Tongue (tissue), 2 donors: ENCODE data around the gene MOB3B. TPM values are rescaled to one million over a fixed set of nuclear protein-coding genes. Genes with fewer than 3 reads are reported as not detected.
"Not testable (repeated sequence)": the region's sequence is repeated elsewhere in the genome, so short reads cannot be mapped to it uniquely, and the experiment has no call there.

Experiments
- DNase-seq: peaks from one replicate; pipeline ENCODE4 v3.0.0-alpha.2; 2015
- total RNA-seq: library from RNA; depleted of rRNA; stranded (reverse); fragments of >200 nt; gene quantifications from one replicate; pipeline ENCODE4 v1.2.3, GENCODE V29; 2014

MOB3B gene
- total RNA-seq, 1 donor from 2014 or later: 4.2 TPM

DNA sequence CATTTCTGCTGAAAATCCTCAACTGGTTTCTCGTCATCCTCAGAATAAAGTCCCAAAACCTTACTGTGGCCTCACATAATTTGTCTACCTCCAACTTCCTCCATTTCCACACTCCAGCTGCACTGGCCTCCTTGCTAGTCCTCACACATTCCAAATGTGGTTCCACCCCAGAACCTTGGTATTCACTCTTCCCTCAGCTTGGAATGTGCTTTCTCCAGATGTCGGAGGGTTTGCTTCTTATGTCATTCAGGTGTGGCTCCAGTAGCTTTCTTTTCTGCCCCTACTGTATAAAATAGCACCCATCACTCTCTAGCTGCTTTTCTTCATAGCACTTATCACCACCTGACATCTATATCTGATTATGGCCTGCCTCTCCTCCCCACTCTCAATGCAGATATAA is 108.0 kb downstream of the MOB3B start:
- DNase-seq: no peak

DNA sequence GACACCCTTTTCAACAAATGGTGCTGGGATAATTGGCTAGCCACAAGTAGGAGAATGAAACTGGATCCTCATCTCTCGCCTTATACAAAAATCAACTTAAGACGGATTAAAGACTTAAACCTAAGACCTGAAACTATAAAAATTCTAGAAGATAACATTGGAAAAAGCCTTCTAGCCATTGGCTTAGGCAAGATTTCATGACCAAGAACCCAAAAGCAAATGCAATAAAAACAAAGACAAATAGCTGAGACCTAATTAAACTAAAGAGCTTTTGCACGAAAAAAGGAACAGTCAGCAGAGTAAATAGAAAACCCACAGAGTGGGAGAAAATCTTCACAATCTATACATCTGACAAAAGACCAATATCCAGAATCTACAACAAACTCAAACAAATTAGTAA is 110.1 kb downstream of the MOB3B start:
- DNase-seq: not testable (repeated sequence)

DNA sequence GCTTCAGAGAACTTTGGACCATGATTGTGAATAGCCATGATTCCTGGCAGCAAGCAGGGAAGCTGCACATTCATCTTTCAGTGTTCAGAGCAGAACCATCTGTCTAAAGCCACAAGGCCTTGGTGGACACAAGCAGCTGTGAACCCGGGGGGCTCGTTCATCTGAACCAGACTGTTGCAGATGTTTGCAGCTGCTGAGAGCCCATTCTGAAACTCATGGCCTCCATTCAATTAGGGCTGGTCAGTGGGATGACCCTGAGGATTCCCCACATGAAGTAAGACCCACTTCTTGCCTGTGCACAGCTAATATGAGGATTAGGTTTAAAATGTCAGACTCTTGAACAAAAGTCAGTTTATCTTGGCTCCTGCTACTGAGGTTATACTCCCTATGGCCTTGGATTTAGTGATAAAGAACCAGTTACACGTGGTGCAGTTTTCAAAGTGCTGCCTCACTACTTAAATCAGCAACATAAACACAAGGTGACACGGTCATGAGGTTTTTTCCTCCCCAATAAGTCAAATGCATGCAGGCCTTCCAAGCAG is 115.3 kb downstream of the MOB3B start:
- DNase-seq: peak; percentile 96

DNA sequence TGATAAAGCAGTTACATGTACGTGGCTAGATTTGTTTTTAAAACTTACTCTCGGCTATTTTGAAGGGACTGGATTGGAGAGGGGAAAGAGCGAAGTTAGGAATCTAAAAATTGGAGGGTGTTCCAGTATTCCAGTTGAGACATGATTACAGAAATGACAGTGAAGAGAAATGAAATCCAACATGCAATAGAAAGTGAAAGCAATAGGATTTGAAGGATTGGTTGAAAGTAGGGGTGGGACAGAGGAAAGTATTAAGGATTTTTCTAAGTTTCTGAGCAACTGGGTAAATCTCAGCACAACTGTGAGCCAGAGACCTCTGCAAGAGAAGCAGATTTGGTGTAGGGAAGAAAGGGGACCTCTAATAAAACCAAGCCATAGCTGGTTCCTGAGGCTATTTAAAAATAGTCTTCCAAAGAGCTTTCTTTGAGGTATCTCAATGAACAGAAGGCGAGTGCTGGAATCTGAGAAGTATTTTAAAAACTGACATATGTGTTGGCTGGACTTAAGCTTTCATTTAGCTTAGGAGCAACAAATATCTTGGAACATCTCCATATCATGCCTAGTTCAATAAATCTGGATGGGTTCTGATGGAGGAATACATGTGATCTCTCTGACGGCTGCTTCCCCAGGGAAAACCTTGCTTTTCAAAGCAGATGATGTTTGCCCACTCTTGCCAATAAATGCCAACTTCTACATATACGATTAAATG is 115.9 kb downstream of the MOB3B start:
- no peak for DNase-seq

DNA sequence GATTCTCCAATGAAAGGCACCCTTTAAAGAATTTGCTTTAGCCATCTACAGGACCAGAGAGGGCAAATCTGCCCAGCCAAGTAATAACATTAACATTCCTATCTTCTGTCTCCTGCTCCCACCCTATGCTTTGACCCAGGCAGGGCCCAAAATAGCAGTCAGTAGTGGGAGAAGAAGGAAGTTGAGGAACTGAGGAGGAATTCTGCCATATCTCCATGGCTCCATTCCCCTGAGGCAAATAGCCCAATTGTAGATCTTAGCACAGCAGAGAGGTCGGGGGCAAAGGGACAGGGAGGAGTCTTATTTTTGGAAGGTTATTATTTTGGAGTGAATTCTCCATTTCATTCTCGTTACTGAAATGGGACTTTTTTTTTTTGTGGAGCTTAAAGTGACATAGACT is 116.7 kb downstream of the MOB3B start:
- DNase-seq: no peak

DNA sequence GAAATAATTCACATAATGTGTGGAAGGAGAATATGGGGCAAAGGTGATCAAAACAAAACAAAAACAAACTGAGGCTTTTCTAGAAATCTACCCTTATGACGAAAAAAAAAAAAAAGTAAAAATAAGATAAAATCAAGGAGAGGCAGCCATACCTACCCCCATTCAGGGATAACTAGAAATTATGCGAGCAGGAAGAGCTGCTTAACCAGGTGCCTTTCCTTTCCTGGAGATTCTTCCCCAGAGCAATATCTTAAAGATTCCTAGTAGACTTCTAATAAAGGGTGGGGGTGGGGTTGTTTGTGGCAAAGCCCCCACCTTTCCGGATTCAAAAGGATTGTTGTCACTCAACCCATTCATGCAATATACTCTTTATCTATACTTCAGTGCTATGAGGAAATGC is 117.5 kb downstream of the MOB3B start:
- no peak for DNase-seq

DNA sequence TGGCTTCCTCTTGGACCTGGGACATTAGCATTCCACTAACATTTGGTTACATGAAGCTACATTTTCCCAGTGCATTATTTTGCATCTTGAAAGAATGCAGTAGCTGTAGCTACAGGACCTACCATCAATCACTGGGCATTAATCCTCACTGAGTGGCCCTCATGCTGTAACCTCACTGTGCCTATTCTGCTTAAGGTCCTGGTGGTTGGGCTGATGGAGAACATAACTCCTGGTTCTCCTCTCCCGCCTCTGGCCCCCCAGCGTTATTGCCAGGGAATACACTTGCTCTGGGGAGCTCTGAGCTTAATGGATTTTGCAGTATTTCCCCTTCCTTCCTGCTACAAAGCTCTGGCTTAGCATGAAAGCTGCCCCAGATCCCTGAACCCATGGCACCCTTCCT is 121.1 kb downstream of the MOB3B start:
- no peak for DNase-seq

DNA sequence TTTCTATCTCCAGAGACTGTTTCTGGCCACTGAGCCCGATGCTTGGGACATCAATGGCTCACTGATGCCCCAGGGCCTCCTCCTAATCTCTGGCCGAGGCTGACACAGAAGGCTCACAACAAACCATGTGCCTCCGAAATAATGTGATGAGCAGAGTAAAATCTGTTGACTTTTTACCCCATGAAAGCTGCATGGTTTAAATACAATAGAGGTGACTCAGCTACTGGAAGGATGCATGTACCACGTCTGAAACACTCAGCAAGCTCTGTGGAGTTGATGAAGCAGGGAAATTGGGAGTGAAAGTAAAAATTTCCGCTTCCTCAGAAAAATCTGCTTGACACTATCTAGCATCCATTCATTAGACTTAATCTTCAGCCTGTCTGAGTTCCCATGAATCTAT is 121.6 kb downstream of the MOB3B start:
- no peak for DNase-seq

DNA sequence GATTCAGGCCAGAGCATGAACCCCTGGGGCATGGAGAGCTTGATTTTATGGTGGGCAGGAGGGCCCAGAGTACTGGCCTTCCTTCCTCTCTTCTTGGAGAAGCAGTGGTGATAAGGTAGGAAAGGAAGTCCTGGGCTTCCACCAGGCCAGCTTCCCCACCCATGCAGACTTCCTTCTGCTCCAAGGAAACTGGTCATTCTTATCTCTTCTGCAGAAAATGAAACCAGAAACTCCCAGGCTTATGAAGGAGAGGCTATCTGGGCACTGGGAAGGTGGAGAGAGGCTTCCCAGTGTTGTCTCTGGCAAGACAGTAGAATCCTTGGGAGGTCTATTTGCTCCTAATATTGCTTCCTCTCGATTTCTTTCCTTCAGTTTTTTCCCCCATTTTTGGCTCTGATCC is 122.1 kb downstream of the MOB3B start:
- no peak for DNase-seq

DNA sequence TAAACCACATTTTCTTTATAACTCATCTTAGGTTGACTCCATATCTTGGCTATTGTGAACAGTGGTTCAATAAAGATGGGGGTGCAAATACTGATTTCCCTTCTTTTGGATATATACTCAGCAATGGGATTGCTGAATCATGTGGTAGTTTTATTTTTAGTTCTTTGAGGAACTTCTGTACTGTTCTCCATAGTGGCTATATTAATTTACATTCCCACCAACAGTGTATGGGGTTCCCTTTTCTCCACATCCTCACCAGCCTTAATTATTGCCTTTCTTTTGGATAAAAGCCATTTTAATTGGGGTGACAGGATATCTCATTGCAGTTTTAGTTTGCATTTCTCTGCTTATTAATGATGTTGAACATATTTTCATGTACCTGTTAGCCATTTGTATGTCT is 125.0 kb downstream of the MOB3B start:
- DNase-seq: no peak

DNA sequence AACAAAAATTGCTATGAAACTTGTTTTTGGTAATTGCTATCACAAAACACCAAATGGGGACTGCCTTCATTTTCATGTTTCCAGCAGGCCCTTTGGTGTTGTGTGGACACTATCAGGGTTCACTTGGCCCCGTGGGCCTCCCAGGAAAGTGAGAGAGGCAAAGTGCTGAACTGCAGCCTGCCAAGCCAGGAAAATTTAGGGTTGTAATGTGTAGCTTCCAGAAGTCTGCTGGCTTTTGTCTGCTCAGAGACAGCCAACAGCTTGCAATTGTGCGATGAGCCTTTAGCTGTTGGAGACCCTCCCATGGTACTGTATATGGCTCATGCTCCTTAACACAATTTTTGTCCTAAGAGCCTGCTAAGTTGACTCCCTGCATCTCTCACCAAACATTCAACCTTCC is 127.0 kb downstream of the MOB3B start:
- no peak for DNase-seq

DNA sequence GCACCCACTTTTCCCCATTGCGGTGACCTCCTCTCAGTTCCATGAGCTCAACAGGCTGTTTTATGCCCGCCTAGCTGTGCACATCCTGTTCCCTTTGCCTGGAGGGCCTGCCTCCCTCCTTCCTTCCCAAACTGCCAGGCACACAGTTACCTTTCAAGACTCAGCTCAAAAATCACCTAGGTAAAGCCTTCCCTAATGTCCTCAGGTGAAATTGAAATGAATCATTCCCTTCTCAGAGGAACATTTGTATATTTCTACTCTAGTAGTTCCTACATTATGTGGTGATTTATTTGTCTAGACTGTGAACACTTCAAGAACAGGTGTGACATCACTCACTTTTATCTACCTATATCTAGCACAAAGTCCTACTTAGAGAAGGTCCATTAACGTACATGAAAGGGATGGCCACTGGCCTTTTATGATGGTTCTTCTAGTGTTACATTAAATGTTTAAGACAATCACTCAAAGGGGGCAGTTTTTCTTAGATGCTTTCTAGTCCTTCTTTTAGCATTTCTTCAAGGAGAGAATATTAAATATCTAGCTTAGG is 129.2 kb downstream of the MOB3B start:
- DNase-seq: no peak

DNA sequence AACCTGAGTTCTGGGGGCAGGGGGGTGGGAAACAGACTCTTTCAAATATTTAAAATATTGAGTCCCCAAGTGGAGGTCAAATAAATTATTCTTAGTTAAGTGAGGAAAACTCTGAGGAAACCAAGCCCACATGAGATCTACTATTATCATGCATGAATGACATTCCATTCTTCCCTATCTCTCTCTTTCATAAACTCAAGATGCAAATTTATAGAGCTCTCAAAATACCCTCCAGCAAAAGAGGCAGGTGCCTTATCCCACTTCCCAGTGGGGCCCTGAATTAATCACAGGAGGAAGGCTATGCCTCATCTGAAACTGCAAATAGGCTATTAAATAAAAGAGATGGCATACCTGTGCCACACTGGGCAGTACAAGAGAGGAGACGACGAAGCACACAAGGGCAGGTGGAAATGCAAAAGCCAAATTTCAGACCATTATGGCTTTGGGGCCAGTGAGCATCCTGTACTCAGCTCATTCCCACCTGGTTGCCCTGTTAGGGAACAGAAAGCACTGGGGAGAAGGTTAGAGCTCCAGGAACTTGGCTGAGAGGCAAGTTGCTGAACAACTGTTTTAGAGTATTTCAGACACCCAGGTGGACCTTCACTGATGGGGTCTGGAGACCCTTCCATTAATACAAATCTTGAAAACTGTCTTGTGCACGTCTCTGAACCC is 130.5 kb downstream of the MOB3B start:
- DNase-seq: no peak

DNA sequence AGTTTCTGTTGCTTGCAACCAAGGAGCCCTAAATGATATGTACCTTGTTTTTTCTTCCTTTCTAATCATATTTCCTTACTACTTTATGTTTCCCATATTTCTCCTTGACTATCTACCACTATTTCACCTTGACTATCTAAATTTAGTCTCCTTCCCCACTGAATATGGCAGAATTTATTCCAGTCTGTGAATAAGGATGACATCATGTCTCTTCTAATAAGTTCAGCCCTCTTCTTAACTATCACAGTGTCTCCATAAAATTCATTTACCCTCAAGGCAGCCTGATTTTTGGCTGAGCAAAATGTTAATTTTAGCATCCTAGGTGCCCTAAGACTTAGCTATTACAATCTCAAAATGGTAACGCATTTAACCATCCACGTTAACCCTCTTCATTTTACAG is 133.1 kb downstream of the MOB3B start:
- DNase-seq: no peak

DNA sequence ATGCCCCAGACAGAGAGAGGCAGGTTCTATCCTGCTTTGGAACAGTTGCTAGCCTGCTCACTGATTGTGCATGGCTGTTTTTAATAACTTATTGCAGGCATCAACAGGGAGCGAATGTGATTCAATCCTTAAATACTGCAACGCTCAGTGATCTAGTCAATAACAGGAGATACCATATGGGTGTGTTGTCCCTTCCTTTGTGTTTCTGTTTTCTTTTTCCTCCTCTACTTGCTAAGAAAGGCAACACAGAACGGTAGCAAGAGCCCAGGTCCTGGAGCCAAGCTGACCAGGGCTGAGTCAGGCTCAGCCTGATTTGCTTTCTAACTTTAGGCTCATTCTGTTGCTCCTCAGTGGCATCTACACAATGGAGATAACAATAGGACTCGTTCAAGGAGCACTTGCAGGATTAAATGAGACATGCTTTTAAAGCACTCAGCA is 134.1 kb downstream of the MOB3B start:
- no peak for DNase-seq

DNA sequence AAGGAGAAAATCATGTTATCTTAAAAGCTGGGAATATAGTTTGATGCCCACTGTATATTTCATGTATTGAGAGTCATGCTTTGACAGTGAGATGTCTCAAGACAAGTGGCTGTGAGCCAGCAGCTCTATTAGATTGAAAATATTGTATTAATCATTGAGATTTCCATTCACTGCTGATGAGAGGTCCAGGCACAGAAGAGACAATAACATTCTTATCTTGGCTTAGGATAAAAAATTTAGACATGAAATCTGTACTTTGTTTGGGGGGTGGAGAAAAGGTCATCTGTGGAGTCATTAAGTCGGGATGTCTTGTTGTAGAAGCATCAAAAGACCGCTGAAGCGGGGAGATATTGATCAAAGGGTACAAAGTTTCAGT is 134.8 kb downstream of the MOB3B start:
- DNase-seq: no peak

DNA sequence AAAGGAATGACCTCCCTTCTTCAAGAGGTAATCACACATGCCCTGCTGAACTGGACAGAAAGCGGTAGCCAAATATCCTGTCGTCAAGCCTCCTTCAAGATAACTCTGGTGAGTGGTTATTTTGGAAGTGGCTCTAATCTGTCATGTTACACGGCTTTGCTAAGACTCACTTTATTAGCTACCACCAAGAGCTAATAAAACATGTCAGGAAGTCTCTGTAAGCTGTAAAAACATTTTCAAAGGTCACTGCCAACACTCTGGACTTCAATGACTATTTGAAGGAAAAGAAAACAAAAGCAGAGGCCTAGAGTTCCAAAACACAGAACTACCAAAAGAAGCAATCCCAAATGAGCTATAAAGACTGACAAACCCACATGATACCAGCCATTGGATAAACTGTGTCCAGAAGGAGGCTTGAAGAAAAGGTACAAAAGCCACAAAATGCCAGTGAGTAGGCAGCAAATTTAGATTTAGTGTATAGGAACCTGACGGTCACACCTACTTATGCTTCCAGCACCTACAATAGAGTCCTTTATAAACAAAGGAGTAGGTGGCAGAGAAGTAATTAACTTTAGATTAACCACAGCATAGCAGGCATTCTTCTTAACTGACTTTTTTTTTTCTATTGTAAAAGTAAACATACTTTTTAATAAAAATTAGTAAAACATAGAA is 135.3 kb downstream of the MOB3B start:
- DNase-seq: no peak

DNA sequence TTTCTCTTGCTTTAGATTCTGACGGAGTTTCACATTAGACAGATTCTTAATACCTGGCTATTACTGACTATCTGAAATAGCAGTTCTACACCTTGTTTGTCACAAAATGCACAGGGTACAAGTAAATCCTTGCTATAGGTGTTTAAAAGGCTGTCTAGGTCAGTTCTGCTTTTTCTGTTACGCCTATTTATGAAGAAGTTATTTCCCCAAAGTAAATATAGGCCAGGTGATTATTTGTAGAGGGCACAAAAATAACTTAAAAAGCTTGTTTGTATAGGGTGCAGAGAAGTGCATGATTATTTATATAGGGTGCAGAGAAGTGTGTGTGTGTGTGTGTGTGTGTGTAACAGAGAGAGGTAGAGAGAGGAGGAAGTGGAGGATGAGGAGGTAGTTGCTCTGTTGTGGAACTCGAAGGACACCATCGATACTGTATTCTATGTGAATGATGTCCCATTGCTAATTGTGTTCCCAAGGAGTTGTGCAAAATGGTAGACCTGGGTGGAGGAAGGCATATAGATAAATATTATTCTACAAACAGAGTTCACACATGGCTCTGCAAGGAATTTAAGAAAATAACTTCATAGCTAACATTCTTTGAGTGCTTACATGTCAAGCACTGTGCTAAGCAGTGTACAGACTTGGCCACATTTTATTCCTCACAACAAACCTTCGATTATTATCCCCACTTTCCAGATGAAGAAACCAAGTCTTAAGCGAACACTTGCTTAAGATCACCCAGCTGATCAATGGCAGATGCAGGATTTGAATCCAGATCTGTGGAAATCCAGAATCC is 136.4 kb downstream of the MOB3B start:
- DNase-seq: no peak

DNA sequence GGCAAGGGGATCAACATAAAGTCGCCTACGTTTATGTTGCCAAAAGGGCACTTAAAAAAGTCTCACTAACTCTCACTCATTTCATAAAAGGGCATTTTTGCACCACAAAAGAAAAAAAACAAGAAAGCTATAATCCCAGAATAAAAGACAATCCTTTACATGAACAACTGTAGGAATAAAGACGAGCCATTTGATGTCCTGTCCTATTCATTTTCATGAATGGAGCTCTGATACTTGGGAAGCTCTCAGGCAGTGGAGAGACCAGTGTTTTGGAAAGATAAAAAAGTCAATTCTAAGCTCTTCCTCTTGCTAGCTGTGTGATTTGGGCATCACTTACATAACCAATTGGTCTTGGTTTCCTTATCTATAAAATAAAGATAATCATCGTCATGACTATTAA is 137.2 kb downstream of the MOB3B start:
- no peak for DNase-seq

DNA sequence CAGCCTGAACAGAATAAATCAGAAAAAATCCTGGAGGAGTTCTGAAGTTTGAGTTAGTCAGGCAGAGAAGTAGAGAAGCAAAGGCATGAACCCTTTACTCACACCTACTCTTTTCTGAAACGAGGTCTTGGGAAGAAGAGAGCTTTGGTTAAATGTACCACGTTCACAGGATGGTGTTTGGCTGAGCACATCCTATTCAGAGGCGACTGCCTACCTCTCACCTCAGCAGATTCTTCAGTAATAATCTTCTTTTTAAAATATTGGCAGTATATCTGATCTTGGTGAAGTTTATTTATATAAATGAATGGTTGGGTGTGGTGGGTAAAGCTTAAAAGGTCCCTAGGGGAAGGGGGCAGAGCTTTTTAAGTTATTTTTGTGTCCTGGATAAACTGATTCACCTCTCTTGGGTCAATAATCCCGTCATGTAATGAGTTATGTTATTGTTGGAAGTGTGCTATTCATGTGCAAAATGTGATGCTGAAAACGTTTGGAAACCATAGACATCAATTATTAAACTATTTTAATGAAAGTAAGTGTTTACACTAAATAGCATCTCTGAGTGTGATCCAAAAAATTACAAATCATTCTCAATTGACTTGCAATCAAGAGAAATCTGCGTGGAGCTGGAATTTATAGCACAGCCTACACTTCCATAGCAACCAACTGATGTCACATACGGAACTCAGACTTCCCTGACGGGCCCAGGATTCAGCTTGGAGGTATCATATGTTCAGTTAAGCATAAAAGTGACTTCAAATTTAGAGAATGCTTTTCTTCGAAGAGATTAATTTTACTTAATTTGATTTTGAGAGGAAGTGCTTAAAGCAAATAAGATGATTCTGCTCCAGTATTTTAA is 138.3 kb downstream of the MOB3B start:
- DNase-seq: no peak

DNA sequence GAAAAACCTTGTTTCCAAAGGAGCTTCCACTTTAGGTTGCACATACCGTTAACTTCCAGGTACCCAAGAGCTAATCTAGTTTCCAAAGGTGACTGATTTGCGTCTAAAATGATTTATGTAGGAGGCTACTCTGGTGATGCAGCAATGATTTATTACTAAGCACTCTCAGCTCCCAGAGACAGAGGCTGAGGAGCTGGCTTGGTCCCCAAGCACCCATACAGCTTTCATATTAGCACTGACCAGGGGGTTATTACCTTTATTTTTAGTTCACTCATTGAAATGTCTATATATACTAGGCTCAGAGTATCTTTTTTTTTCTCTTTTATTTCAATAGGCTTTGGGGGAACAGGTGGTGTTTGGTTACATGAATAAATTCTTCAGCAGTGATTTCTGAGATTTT is 141.5 kb downstream of the MOB3B start:
- DNase-seq: no peak
